Liver (tissue), 9 donors: Measurements from ENCODE around the gene GRAP2. TPM values are rescaled to one million over a fixed set of nuclear protein-coding genes. Genes with fewer than 3 reads are reported as not detected.
A peak's percentile ranks its signal among the peaks of the same experiment; 100 is the strongest.

ENCODE experiments used
- DNase-seq: peaks from one replicate; pipeline ENCODE4 v3.0.0-alpha.2; 2017; ENCODE audit warnings: low spot score
- H3K27ac ChIP-seq, 2 donors: one replicate each; pipeline ENCODE4 v1.7.0; 2013; ENCODE audit warnings: inconsistent platforms in 2 of 2, low read length in 2 of 2, control low read depth in 1 of 2, low read depth in 1 of 2, mild to moderate bottlenecking in 1 of 2
- H3K27me3 ChIP-seq, 4 donors: one replicate each; pipeline versions ENCODE4 v1.6.1 to v1.7.0; 2013; ENCODE audit warnings: low read length in 3 of 4, inconsistent platforms in 1 of 4, mild to moderate bottlenecking in 1 of 4, moderate library complexity in 1 of 4; ENCODE audit not compliant: control insufficient read depth in 4 of 4, insufficient read depth in 4 of 4
- H3K36me3 ChIP-seq, 4 donors: one replicate each; pipeline versions ENCODE4 v1.6.1 to v1.7.0; 2013; ENCODE audit warnings: low read length in 3 of 4, mild to moderate bottlenecking in 3 of 4, low read depth in 1 of 4, moderate library complexity in 1 of 4; ENCODE audit not compliant: control insufficient read depth in 4 of 4, insufficient read depth in 3 of 4
- H3K4me1 ChIP-seq, 4 donors: one replicate each; pipeline versions ENCODE4 v1.6.1 to v1.7.0; 2013; ENCODE audit warnings: low read length in 3 of 4, mild to moderate bottlenecking in 3 of 4, moderate library complexity in 1 of 4; ENCODE audit not compliant: control insufficient read depth in 4 of 4, insufficient read depth in 4 of 4
- H3K4me3 ChIP-seq, 3 donors: one replicate each; pipeline versions ENCODE4 v1.6.1 to v1.7.0; 2013; ENCODE audit warnings: low read length in 3 of 3, control low read depth in 1 of 3, low read depth in 1 of 3, mild to moderate bottlenecking in 1 of 3
- H3K9ac ChIP-seq, 2 donors: one replicate each; pipeline ENCODE4 v1.7.0; 2013; ENCODE audit warnings: low read length in 2 of 2, mild to moderate bottlenecking in 2 of 2, moderate library complexity in 2 of 2, control low read depth in 1 of 2, low read depth in 1 of 2
- H3K9me3 ChIP-seq, 4 donors: one replicate each; pipeline versions ENCODE4 v1.6.1 to v1.7.0; 2013; ENCODE audit warnings: low read length in 3 of 4; ENCODE audit not compliant: control insufficient read depth in 4 of 4
- CTCF ChIP-seq: fragments of 150-350 bp; IDR thresholded peaks from 2 replicates; pipeline ENCODE4 v1.5.1; 2017; ENCODE audit warnings: improper control_type of control experiment, low read depth, low read length; ENCODE audit not compliant: missing input control
- EGR1 ChIP-seq, 2 donors: IDR thresholded peaks; 2 replicates each; pipeline ENCODE4 v1.6.1; 2016 to 2018; ENCODE audit warnings: antibody characterized with exemption in 2 of 2, low read depth in 2 of 2
- FOXA1 ChIP-seq: IDR thresholded peaks from 2 replicates; pipeline ENCODE4 v1.6.1; 2016; ENCODE audit warnings: antibody characterized with exemption
- GABPA ChIP-seq, 2 donors: IDR thresholded peaks in 1 of 2; conservative IDR thresholded peaks in 1 of 2; 2 replicates each; pipeline ENCODE4 v1.6.1; 2016; ENCODE audit warnings: antibody characterized with exemption in 2 of 2, mild to moderate bottlenecking in 1 of 2, moderate library complexity in 1 of 2
- HNF4A ChIP-seq, 2 donors: conservative IDR thresholded peaks; 2 replicates each; pipeline ENCODE4 v1.6.1; 2016; ENCODE audit warnings: antibody characterized with exemption in 2 of 2, mild to moderate bottlenecking in 2 of 2
- HNF4G ChIP-seq: IDR thresholded peaks from 2 replicates; pipeline ENCODE4 v1.6.1; 2016; ENCODE audit warnings: antibody characterized with exemption
- JUND ChIP-seq, 2 donors: IDR thresholded peaks; 2 replicates each; pipeline ENCODE4 v1.6.1; 2016; ENCODE audit warnings: antibody characterized with exemption in 2 of 2
- MAX ChIP-seq: IDR thresholded peaks from 2 replicates; pipeline ENCODE4 v1.6.1; 2016; ENCODE audit warnings: antibody characterized with exemption
- NR2F2 ChIP-seq: IDR thresholded peaks from 2 replicates; pipeline ENCODE4 v1.6.1; 2016; ENCODE audit warnings: antibody characterized with exemption
- RAD21 ChIP-seq, 2 donors: IDR thresholded peaks; 2 replicates each; pipeline ENCODE4 v1.6.1; 2016; ENCODE audit warnings: antibody characterized with exemption in 2 of 2, mild to moderate bottlenecking in 2 of 2
- REST ChIP-seq: IDR thresholded peaks from 2 replicates; pipeline ENCODE4 v1.6.1; 2016; ENCODE audit warnings: antibody characterized with exemption, mild to moderate bottlenecking
- RXRA ChIP-seq, 2 donors: IDR thresholded peaks; 2 replicates each; pipeline ENCODE4 v1.6.1; 2017 to 2018; ENCODE audit warnings: antibody characterized with exemption in 2 of 2, mild to moderate bottlenecking in 1 of 2
- SP1 ChIP-seq: IDR thresholded peaks from 2 replicates; pipeline ENCODE4 v1.6.1; 2018; ENCODE audit warnings: antibody characterized with exemption, mild to moderate bottlenecking
- TAF1 ChIP-seq: conservative IDR thresholded peaks from 2 replicates; pipeline ENCODE4 v1.6.1; 2016; ENCODE audit warnings: antibody characterized with exemption, mild to moderate bottlenecking
- YY1 ChIP-seq: IDR thresholded peaks from 2 replicates; pipeline ENCODE4 v1.6.1; 2016; ENCODE audit warnings: antibody characterized with exemption, mild to moderate bottlenecking
- WGBS: extraction: QIAGEN DNeasy Blood & Tissue Kit; methylation state at CpG from one replicate; pipeline ENCODE4 v1.1.7; 2013; 5-methylcytosine and 5-hydroxymethylcytosine counted together
- polyA plus RNA-seq, 2 donors: library from polyadenylated mRNA; stranded (reverse) in 1 of 2; unstranded in 1 of 2; fragments of 200-250 nt in 1 of 2; fragments of >200 nt in 1 of 2; fragmentation: Nextera tagmentation in 1 of 2; extraction: Ambion mirVana in 1 of 2; gene quantifications; one replicate each; pipeline versions ENCODE4 v1.2.1 to v1.2.3, GENCODE V29; 2013 to 2015
- total RNA-seq, 2 donors: library from RNA; depleted of rRNA; stranded (reverse); fragments of >200 nt; gene quantifications; one replicate each; pipeline ENCODE4 v1.2.3, GENCODE V29; 2014
- donor health status: healthy.
- donor health status: healthy.
- donor health status: healthy.
- donor health status: healthy.
- donor health status: healthy.

GRAP2 gene
- total and polyA plus RNA-seq, 4 donors = 0.22 to 38.2 (median 0.78) TPM

- Histone ChIP-seq H3K4me3 (no peak overlapping the region), H3K9ac (no peak overlapping the region), H3K9me3 (no peaks in the 10 kb centered on the region), H3K27ac (no peak overlapping the region), H3K4me1 (peaks cover 0 to 4% (median 0%) of the 10 kb centered on the region in 4 donors), H3K36me3 (no peaks in the 10 kb centered on the region), H3K27me3 (no peaks in the 10 kb centered on the region)
- TF ChIP-seq REST = no peak
- peak; percentile 17 to 31 for TF ChIP-seq HNF4A (conservative IDR thresholded peaks at IDR 0.05)
- 75% methylated on average over 5 of the region's 5 CpGs for WGBS
- no peak for DNase-seq
These were observed 113.9 kb downstream of the GRAP2 start for GRCh38 chr22:40014667-40015248.

- H3K9ac ChIP-seq = no peak overlapping the region
- no peak overlapping the region for H3K27ac ChIP-seq
- no peaks in the 10 kb centered on the region for H3K27me3 ChIP-seq
- no peak for DNase-seq
- WGBS = 76% methylated on average over 10 of the region's 10 CpGs
- no peaks in the 10 kb centered on the region for H3K36me3 ChIP-seq
- no peak overlapping the region for H3K4me3 ChIP-seq
- peaks cover 0 to 4% (median 0%) of the 10 kb centered on the region in 4 donors for H3K4me1 ChIP-seq
- H3K9me3 ChIP-seq = no peaks in the 10 kb centered on the region
- no peak for TF ChIP-seq RAD21 (IDR thresholded peaks at IDR 0.05)
- no peak for TF ChIP-seq FOXA1
- no peak for TF ChIP-seq HNF4A (conservative IDR thresholded peaks at IDR 0.05)
- TF ChIP-seq HNF4G = no peak
- no peak for TF ChIP-seq GABPA (IDR thresholded peaks at IDR 0.05 in 1 of 2, conservative IDR thresholded peaks at IDR 0.05 in 1 of 2)
- TF ChIP-seq CTCF = no peak
- TF ChIP-seq SP1 = no peak
- no peak for TF ChIP-seq YY1
- no peak for TF ChIP-seq EGR1 (IDR thresholded peaks at IDR 0.05; ENCODE audit: low read depth in 2 of 2)
- no peak for TF ChIP-seq RXRA (IDR thresholded peaks at IDR 0.05)
- no peak for TF ChIP-seq NR2F2
- no peak for TF ChIP-seq MAX
- TF ChIP-seq JUND (IDR thresholded peaks at IDR 0.05) = no peak
- no peak for TF ChIP-seq REST
- TF ChIP-seq TAF1 = no peak
These were observed 114.6 kb downstream of the GRAP2 start for GRCh38 chr22:40015358-40015976.
